OCI-LY7 (cell line): ENCODE measurements around the gene PLK5. TPM values are rescaled to one million over a fixed set of nuclear protein-coding genes. Genes with fewer than 3 reads are reported as not detected.

Source experiments
- BruUV-seq: library from RNA; stranded (reverse); fragments of 400-500 nt; replicated peaks from 2 replicates; lab custom pipeline; 2021; lab: Mats Ljungman, UMichigan
- CTCF ChIA-PET: fragments of 300-600 bp; sonication (Branson Sonifier 250); formaldehyde crosslinking; loops from one replicate; lab custom pipeline; 2022; ENCODE audit warnings: antibody characterized with exemption; ENCODE audit not compliant: unreplicated experiment; lab: Charles Lee
- POLR2A ChIA-PET: fragments of 300-600 bp; sonication (Branson Sonifier 250); formaldehyde crosslinking; loops from one replicate; lab custom pipeline; 2022; ENCODE audit warnings: antibody characterized with exemption; lab: Charles Lee
- DNase-seq: peaks from one replicate; pipeline ENCODE4 v3.0.0-alpha.2; 2015; ENCODE audit warnings: low spot score
- H2AFZ ChIP-seq: fragments of 200-600 bp; sonication (generic), shearing (Covaris generic); 2 replicates; pipeline ENCODE4 v1.6.1; 2014; ENCODE audit warnings: mild to moderate bottlenecking, antibody characterized with exemption, low read length, moderate library complexity
- H3K27ac ChIP-seq: fragments of 200-600 bp; sonication (generic); 2 replicates; pipeline ENCODE4 v1.5.1; 2014; ENCODE audit warnings: mixed run types, low read depth, mild to moderate bottlenecking, moderate library complexity, low read length, inconsistent platforms; ENCODE audit not compliant: poor library complexity, severe bottlenecking
- H3K36me3 ChIP-seq: fragments of 200-600 bp; sonication (generic); 2 replicates; pipeline ENCODE4 v1.6.1; 2014; ENCODE audit warnings: mild to moderate bottlenecking, antibody characterized with exemption, low read length, moderate library complexity, mixed read lengths; ENCODE audit not compliant: insufficient read depth
- H3K4me1 ChIP-seq: fragments of 200-600 bp; sonication (generic); 2 replicates; pipeline ENCODE4 v1.5.1; 2014; ENCODE audit warnings: mild to moderate bottlenecking, low read length; ENCODE audit not compliant: insufficient read depth, poor library complexity, severe bottlenecking
- H3K4me2 ChIP-seq: fragments of 200-600 bp; sonication (generic); 2 replicates; pipeline ENCODE4 v1.6.1; 2014; ENCODE audit warnings: mild to moderate bottlenecking, low read length
- H3K4me3 ChIP-seq: fragments of 200-600 bp; sonication (generic); 2 replicates; pipeline ENCODE4 v1.5.1; 2014; ENCODE audit warnings: mild to moderate bottlenecking, low read depth, low read length; ENCODE audit not compliant: poor library complexity, severe bottlenecking
- H3K79me2 ChIP-seq: fragments of 200-600 bp; sonication (generic); 2 replicates; pipeline ENCODE4 v1.6.1; 2016; ENCODE audit warnings: low read depth, mild to moderate bottlenecking, low read length, moderate library complexity, mixed read lengths; ENCODE audit not compliant: insufficient read depth
- H3K9me2 ChIP-seq: fragments of 200-600 bp; sonication (generic); 2 replicates; pipeline ENCODE4 v1.6.1; 2016; ENCODE audit warnings: mild to moderate bottlenecking, low read length, mixed read lengths; ENCODE audit not compliant: insufficient read depth
- H3K9me3 ChIP-seq: fragments of 200-600 bp; sonication (generic); 2 replicates; pipeline ENCODE4 v1.6.1; 2014; ENCODE audit warnings: mild to moderate bottlenecking, mixed run types, low read length, mixed read lengths
- H4K20me1 ChIP-seq: fragments of 200-600 bp; sonication (generic); 2 replicates; pipeline ENCODE4 v1.6.1; 2014; ENCODE audit warnings: mild to moderate bottlenecking, antibody characterized with exemption, low read length, moderate library complexity, mixed read lengths; ENCODE audit not compliant: insufficient read depth
- CTCF ChIP-seq: fragments of 200-600 bp; sonication (generic); conservative IDR thresholded peaks from 2 replicates; pipeline ENCODE4 v1.5.1; 2014; ENCODE audit warnings: mild to moderate bottlenecking, antibody characterized with exemption, low read length, moderate library complexity, mixed read lengths
- EZH2phosphoT487 ChIP-seq: fragments of 200-600 bp; sonication (generic); IDR thresholded peaks from 2 replicates; pipeline ENCODE4 v1.6.1; 2018; ENCODE audit warnings: low read depth, borderline replicate concordance, mild to moderate bottlenecking, mixed run types, antibody characterized with exemption, low read length, moderate library complexity, mixed read lengths
- intact Hi-C: fragments of 100-400 bp; cut with micrococcal nuclease; formaldehyde crosslinking; loops from one replicate; pipeline ENCODE4 v1.10.0; 2022; ENCODE audit not compliant: unreplicated experiment
- total RNA-seq, 2 experiments: library from RNA; depleted of rRNA in 1 of 2; stranded (reverse); fragments of >200 nt in 1 of 2; shearing (Covaris generic) in 1 of 2; gene quantifications; 2 replicates each; pipeline ENCODE4 v1.2.3, GENCODE V29; 2014 to 2022

PLK5 gene
- total RNA-seq, 2 experiments from 2014 or later, result 0.17 TPM; not detected in 1

DNA sequence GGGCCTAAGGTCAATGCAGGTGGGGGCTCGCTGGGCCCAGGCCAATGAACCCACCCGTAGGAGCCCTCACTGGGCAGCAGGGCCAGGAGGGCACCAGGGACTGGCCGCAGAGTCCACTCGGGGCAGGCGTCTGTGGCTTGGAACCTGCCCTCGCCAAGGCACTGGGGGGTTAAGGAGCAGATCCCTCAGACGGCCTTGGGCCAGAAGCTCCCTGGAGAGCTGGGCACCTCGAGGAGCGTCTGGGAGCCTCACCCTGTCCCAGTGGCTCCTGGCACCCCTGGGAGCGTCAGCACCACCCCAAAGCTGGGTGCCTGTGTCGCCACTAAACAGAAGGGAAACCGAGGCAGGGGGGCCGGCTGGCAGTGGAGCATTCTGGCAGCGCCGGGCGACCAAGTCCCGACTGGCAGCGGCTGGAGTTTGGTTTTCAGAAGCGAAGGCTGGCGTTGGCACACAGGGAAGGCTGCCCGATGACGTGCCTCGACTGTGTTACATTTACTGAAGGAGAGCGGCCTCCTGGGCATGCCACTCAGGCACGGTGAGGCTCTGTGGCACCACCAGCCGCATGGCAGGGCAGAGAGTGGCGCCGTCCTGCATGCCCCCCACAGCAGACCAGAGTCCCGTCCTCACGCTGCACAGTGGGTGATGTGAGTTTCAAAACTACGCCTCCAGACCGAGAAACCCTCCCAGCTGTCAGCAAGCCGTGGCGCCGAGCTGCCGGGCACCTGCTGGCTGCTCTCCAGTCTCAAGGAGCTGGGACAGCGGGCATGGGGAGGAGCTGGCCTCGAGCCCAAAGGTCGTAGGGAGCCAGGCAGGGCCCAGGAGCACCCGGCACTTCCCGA lies 53.4 kb downstream of the PLK5 start:
- H3K27ac ChIP-seq, result no peak overlapping the region
- DNase-seq, result no peak
- H4K20me1 ChIP-seq, result no peaks in the 10 kb centered on the region
- H3K36me3 ChIP-seq, result peaks cover 67% of the 10 kb centered on the region
- TSS peak; percentile 44 for BruUV-seq
- H3K9me2 ChIP-seq, result no peaks in the 10 kb centered on the region
- ChIA-PET POLR2A (no interaction called here), CTCF (interaction anchor here (0.6 kb wide), 1 partner anchor 308 kb away, joined by 3 read pairs; no protein-coding TSS in a partner anchor)
- no peaks in the 10 kb centered on the region for H3K9me3 ChIP-seq
- TF ChIP-seq CTCF (no peak), EZH2phosphoT487 (no peak)
- no peaks in the 10 kb centered on the region for H3K79me2 ChIP-seq
- H3K4me1 ChIP-seq, result no peaks in the 10 kb centered on the region
- H3K4me3 ChIP-seq, result no peak overlapping the region
- H2AFZ ChIP-seq, result no peak overlapping the region
- intact Hi-C loops, result no loop called here
- H3K4me2 ChIP-seq, result no peak overlapping the region

- Histone ChIP-seq H3K4me1 (no peaks in the 10 kb centered on the region), H3K36me3 (peaks cover 75% of the 10 kb centered on the region), H3K9me3 (no peaks in the 10 kb centered on the region), H2AFZ (no peak overlapping the region), H3K4me3 (no peak overlapping the region), H3K9me2 (no peaks in the 10 kb centered on the region), H3K79me2 (no peaks in the 10 kb centered on the region), H4K20me1 (no peaks in the 10 kb centered on the region), H3K4me2 (no peak overlapping the region), H3K27ac (no peak overlapping the region)
- no peak for TF ChIP-seq CTCF
- TF ChIP-seq EZH2phosphoT487, result no peak
- intact Hi-C loops, result no loop called here
- BruUV-seq, result no TSS peak
- DNase-seq, result no peak
- ChIA-PET POLR2A (no interaction called here), CTCF (no interaction called here)
These were observed 54.2 kb downstream of the PLK5 start for GRCh38 chr19:1577929-1578618.
